HG02610 (cell line): Measurements from ENCODE around the gene NME7.
"Not testable (repeated sequence)": the region's sequence is repeated elsewhere in the genome, so short reads cannot be mapped to it uniquely, and the experiment has no call there.

Source experiments
- ATAC-seq: cut with Tn5 transposase; IDR thresholded peaks from one replicate; pipeline ENCODE4 v1.9.1; 2021; ENCODE audit warnings: mild to moderate bottlenecking, moderate library complexity; ENCODE audit not compliant: unreplicated experiment

Gene NME7

DNA sequence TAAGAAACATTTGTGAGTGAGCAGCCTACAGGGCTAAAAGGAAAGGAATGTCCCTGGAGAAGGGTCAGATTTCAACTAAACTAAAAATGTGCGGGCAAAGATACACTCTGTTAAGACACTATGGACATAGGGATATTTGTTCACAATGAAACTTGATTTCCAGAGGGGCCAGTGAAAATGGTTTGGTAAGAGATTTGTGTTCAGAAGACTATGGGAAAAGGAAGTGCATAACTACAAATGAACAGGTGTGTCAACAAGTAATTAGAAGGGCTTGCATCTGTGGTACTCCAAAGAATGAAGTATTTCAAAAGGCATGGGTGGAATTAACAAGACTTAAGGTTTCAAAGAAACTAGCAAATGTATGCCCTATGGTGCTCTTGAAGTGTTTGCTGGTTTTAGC is 60.4 kb downstream of the NME7 start:
- ATAC-seq, result no peak

DNA sequence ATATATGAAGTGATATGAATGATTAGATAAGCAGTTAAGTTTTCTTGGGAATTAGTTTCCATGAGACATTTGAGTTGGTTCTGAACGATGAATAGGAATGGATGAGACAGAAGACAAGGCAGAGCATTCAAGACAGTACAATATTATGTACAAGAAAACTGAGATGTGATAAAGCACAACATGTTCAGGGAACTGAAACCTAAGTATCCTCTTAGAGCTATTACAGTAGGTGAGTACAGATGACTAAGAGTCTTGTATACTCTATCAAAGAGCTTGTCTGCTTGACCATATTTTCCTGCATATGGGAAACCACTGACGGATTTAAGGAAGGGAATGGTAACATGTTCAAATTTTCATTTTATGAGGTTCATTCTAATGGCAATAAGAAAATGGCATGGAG is 61.6 kb downstream of the NME7 start:
- no peak for ATAC-seq

DNA sequence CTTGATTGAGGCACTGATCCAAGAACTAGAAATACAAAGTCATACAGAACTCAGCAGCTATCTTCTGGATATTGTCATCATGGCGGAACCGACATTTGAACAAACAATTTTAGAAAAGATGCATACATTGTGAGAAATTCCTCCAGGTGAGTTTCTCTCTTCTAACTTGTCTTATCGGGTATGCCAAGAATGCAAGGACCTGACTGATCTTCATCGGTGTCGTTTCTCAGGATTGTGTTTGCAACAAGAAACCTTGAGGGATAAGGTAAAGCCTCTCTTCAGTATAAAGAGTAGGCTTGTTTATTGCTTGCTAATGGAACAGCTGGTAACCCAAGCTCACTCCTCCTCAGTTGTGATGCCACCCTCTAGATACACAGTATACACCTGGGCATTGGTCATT is 62.2 kb downstream of the NME7 start:
- ATAC-seq, result no peak

DNA sequence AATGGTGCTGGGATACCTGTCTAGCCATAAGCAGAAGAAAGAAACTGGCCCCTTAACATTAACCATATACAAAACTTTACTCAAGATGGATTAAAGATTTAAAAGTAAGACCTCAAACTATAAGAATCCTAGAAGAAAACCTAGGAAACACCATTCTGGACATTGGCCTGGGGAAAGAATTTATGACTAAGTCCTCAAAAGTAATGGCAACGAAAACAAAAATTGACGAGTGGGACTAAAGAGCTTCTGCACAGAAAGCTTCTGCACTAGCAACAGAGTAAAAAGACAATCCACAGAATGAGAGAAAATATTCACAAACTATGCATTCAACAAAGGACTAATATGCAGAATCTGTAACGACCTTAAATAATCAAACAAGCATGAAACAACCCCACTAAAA is 66.7 kb downstream of the NME7 start:
- no peak for ATAC-seq

DNA sequence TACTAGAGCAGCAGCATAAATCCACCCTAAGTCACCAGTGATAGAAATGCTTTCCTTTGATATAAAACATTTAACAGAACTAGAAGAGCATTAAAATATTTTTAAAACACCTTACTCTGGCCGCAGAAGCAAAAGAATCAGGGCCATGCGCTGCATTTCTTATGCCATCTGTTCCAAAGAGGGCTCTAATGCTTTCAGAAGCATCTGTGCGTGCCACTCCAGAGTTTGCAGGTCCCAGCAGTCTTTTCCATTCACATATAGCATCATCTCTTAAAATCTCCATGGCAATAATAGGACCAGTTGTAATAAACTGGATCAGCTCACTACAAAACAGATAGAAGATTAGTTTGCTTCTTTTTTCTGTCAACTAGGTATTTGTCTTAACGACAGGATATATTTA is 69.2 kb downstream of the NME7 start:
- no peak for ATAC-seq

DNA sequence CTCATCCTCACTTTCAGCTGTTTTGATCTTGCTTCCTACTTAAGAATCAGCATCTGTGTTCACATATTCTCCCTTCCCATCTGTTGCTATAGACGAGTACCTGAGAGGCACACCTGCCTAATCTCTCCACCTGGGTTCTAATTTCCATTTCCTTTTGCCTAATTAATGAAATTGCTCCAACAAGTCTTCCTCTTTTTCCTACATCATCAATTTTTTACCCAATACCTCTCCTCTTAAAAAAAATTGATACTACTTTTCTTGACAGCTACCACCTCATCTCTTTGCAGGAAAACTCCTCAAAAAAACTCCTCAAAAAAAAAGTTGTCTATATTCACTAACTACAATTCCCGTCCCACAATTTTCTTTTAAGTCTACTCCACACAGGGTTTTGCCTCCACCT is 71.8 kb downstream of the NME7 start:
- no peak for ATAC-seq

DNA sequence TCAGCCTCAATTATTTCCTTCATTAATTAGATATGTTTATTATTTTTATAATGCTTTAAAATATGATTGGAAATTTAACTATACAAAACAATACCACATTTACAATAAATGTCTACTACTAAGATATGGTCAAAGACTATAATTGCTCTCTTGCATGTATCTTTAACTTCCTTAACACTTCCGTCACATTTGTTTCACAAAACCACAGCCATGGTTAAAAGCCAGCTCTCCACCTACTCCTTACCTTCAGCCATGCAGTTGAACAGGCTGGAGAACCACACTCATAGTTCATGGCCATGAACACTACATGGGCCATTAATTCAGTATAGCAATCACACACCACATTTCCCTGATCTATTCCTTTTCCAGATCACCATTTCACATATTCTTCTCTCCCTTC is 72.2 kb downstream of the NME7 start:
- ATAC-seq, result no peak

DNA sequence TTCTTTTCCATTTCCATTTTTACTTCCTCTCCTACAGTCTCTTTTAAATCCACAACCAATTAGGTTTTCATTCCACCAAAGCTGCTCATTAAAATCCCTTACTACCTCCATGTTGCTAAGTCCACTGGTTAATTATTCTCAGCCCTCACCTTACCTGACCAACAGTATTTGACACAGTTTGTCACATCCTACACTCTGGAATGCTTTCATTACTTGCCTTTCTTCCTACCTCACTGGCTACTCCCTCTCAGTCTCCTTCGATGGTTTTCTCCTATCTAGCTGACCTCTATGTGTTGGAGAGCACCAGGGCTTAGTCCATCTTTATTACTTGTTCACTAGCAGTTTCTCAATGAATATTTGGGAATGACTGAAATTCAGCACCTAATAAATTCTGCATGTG is 78.6 kb downstream of the NME7 start:
- no peak for ATAC-seq

DNA sequence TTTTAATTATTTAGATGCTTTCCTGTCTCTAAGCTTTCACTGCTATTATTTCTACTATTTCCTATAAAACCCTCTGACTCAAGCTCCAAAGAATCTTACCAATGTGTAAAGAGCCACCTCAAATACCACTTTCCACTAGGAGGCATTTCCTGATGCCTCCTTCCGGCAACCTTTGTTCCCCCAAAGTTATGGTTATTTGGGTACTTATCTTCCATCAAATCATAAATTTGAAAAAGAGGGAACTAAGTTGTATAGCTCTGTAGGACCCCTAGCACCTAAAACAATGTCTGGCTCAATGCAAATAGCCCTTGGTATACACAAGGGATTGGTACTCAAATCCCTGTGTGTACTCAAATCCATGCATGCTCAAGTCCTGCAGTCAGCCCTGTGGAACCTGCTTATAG is 79.6 kb downstream of the NME7 start:
- no peak for ATAC-seq

DNA sequence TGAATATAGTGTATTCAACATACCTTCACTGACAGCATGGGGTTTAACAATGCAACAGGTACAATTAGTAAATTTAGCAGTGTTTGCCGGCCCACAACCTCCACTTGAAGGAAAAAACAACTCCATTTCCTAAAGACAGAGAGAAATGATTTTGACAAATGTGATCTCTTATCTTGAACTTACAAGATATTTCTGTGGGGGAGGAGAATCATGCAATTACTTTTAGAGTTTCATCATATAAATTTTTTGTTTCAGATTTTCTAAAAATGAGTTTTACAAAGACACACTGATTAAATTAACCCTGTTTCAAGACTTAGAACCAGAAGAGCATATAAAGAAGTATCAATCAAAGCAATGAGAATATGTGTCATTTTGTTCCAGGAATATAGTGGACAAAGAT is 80.3 kb downstream of the NME7 start:
- no peak for ATAC-seq

DNA sequence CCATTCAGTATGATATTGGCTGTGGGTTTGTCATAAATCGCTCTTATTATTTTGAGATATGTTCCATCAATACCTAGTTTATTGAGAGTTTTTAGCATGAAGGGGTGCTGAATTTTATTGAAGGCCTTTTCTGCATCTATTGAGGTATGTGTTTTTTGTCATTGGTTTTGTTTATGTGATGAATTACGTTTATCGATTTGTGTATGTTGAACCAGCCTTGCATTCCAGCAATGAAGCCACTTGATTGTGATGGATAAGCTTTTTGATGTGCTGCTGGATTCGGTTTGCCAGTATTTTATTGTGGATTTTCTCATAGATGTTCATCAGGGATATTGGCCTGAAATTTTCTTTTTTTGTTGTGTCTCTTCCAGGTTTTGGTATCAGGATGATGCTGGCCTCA is 86.0 kb downstream of the NME7 start:
- ATAC-seq, result not testable (repeated sequence)

DNA sequence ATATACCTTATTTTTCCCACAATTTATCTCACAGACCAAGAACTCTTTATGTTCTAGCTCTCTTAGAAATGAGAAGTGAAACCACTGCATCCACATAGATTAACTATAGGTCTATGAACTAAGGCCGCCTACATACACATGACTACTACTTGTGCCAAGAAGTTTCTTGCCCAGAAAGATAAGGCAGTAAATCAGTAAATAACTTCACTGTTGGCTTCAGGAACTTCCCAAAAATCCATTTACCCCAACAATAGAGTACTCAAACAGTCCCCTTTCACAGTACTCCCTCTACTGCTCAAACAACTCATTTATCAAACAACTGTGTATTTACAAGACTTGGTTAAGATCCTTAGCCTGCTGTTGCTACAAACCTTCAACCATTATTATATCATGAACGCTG is 96.5 kb downstream of the NME7 start:
- no peak for ATAC-seq

DNA sequence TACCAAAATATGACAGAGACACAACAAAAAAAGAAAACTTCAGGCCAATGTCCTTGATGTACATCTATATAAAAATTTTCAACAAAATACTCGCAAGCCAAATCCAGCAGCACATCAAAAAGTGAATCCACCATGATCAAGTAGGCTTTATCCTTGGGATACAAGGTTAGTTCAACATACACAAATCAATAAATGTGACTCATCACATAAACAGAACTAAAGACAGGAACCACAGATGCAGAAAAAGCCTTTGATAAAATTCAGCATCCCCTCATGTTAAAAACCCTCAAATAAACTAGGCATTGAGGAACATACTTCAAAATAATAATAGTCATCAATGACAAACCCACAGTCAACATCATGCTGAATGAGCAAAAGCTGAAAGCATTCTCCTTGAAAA is 101.5 kb downstream of the NME7 start:
- no peak for ATAC-seq

DNA sequence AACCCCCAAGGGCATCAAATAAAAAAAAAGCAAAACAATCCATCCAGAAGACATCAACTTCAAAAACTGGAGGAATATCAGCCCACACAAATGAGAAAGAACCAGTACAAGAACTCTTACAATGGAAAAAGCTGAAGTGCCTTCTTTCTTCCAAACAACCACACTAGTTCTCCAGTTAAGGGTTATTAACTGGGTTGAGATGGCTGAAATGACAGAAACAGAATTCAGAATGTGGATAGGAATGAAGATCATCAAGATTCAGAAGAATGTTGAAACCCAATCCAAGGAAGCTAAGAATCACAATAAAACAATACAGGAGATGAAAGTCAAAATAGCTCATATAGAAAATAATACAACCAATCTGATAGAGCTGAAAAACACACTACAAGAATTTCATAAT is 104.5 kb downstream of the NME7 start:
- ATAC-seq, result no peak

DNA sequence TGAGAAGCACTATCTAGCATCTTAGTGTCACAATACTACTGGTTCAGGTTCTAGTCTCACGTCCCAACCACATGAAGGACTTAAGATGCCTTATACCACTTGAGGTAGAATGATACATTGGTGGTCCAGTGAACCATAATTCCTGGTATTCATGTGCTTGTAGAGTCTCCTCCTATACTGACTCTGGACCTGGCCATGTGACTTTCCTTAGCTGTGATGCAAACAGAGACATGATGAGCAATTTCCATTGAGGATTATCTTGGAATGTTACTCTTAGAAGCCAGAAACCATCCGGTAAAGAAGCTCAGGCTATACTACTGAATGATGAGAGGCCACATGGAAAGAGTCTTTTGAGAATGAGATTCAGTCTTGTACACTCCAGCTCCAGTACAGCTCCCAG is 105.7 kb downstream of the NME7 start:
- no peak for ATAC-seq

DNA sequence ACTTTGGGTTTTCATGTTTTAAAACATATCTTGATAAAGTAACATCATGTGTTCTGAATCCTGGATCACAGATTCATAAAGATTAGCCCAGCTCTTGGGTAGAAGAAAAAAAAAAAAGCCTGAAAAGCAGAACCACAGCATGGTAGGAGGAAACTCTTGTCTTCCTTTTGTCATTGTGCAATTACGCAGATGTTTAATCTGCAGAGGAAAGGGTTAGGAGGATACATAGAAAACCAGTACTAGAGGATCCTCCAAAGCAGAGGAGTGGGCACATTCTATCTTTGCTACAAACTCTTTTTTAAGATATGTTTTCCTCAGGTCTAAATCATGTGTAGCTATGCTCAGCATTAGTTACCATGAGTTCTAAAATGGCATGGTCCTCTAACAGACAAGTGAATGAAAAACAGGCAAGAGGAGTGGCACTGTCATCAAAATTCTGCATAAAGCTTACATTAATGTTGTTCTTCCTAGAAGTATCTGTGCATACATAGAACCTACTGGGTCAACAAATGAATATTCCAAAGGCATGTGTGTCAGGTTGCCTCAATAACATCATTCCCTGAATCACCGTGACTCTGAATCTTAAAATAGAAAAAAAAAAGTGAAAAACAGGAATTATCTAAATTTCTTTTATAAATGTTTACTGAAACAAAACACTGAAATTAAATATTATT is 107.0 kb downstream of the NME7 start:
- no peak for ATAC-seq

DNA sequence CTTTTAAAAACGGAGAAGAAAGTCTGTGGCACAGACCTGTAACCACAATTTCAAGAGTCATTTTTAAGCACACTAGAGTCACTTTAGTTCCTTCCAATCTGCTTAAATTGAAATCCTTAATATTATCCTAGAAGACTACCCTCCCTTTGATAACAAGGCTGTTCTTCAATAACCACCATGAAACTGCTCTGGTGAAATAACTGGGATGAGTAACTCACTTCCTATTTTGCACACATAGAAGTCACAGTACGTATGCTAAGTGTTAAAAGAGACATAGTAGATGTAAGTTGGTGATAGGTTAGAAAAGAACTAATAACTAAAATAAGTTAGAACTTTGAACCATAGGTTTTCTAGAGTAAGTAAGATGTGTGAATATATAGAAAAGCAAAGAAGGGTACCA is 107.8 kb downstream of the NME7 start:
- ATAC-seq, result no peak

DNA sequence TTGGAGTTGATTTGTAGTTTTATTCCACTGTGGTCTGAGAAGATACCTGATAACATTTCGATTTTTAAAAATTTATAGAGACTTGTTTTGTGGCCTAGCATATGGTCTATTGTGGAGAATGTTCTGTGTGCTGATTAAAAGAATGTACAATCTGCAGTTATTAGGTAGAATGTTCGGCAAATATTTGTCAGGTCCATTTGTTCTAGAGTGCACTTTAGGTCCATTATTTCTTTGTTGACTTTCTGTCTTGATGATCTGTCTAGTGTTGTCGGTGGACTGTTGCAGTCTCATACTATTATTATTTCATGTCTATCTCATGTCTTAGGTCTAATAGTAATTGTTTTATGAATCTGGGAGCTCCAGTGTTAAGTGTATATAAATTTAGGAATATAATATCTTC is 116.8 kb downstream of the NME7 start:
- ATAC-seq, result no peak

DNA sequence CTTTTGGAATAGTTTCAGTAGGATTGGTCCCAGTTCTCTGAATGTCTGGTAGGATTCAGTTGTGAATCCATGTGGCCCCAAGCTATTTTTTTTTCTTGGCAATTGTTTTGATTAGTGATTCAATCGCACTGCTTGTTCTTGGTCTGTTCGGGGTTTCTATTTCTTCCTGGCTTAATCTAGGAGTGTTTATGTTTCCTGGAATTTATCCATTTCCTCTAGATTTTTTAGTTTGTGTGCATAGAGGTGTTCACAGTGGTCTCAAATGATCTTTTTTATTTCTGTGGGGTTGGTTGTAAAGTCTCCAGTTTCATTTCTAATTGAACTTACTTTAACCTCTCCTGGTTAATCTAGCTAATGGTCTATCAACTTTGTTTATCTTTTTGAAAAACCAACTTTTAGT is 117.6 kb downstream of the NME7 start:
- ATAC-seq, result no peak

DNA sequence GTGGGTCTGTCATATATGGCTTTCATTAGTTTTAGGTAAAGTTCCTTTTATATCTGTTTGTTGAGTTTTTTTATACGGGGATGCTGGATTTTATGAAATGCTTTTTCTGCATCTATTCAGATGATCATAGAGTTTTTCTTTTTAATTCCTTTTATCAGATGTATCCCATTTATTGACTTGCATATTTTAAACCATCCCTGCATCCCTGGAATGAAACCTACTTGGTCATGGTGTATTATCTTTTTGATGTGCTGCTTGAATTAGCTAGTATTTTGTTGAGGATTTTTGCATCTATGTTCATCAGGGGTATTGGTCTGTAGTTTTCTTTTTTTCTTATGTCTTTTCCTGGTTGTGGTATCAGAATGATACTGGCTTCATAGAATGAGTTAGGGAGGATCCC is 118.0 kb downstream of the NME7 start:
- ATAC-seq, result no peak

DNA sequence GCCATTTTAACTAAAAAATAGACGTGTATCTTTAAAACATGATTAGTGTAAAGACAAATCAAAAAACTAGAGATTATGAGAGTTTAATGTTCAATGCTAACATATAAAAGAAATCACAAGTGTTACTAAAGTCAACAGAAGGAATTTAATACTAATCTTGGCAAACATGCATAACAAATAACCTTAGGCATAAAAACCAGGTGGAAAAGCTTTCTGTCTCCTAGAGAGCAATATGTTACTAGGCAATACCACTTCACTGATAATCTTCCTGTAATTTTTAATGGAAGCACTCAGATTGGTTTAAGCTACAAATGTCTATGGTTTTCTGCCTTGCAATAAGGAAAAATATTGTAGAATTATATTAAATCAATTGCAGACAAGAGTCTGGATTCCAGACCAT is 121.9 kb downstream of the NME7 start:
- ATAC-seq, result no peak

DNA sequence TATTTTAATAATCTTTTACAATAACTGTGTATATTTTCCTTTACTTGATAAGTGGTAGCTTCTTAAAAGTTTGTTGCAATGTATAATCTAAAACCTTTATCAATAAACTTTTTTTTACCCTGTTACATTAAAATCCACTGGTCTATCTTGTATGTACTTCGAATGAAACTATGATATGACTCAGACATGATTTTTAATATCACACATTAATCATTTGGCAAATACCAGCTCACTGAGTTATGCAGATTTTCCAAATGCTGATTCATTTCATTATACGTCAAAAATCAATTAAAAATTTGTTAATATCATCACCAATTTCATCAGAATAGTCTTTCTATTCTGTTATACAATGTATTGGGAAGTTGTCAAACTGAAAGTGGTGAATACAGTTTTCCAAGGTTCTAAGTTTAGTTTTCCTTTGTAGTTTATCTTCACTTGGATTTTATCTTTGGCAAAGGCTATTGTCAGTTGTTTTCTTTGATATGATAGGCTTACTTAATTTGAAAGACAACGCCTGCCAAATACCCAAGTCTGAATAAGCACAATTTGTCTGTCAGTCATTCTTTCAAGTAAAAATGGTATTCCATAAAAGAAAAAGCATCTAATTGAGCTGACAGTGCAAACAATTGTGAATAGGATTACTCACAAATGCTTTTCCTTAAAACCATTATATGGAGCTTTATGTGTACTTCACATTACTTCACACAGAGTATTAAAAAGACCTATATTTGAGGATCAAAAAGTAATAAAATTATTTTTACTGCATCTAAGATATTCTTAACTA is 127.0 kb downstream of the NME7 start:
- ATAC-seq, result no peak

DNA sequence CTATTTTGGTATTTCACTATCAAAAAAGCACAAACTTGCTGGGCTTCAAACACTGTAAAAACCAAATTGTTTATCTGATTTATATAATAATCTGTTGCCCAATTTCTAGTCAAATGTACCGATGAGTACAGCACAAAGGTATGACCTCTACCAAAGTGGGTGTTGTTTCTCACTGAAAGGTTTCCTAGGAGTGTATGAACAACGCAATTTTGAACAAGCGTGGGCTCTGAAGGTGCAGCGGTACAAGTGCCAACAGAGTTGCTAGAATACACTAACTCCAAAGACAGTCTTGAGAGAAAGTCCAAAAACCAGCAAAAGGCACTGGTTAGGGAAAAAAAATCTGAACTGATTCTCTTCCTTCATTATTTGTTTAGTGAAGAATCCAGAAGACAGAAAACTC is 130.7 kb downstream of the NME7 start:
- no peak for ATAC-seq
